Measurements from ENCODE around the gene CCSER1. TPM values are rescaled to one million over a fixed set of nuclear protein-coding genes. Genes with fewer than 3 reads are reported as not detected.

The CCSER1 gene
- total RNA-seq, 1 donor from 2014 or later, result 8.4 TPM

GRCh38 chr4:90995996-90996395 lies 868.8 kb downstream of the CCSER1 start:
- no peak overlapping the region for H3K27ac ChIP-seq
- no peaks in the 10 kb centered on the region for H3K27me3 ChIP-seq (ENCODE audit: low read depth)
- no peak overlapping the region for H3K4me3 ChIP-seq
- intact Hi-C loops (cut with DNase I), result no loop called here
- ATAC-seq (no peak), DNase-seq (no peak)
- TF ChIP-seq CTCF (IDR thresholded peaks at IDR 0.05), result no peak
- H3K9me3 ChIP-seq, result no peaks in the 10 kb centered on the region
- no peaks in the 10 kb centered on the region for H3K36me3 ChIP-seq
- no peaks in the 10 kb centered on the region for H3K4me1 ChIP-seq

- Histone ChIP-seq H3K4me3 (no peak overlapping the region), H3K27me3 (ENCODE audit: low read depth) (no peaks in the 10 kb centered on the region), H3K9me3 (no peaks in the 10 kb centered on the region), H3K36me3 (no peaks in the 10 kb centered on the region), H3K4me1 (no peaks in the 10 kb centered on the region), H3K27ac (no peak overlapping the region)
- intact Hi-C loops (cut with DNase I), result no loop called here
- DNase-seq (no peak), ATAC-seq (no peak)
- TF ChIP-seq CTCF (IDR thresholded peaks at IDR 0.05), result no peak
Observed at GRCh38 chr4:90996813-90997212, 869.6 kb downstream of the CCSER1 start.

GRCh38 chr4:91015861-91016260 lies 888.7 kb downstream of the CCSER1 start:
- no peak overlapping the region for H3K4me3 ChIP-seq
- ATAC-seq (no peak), DNase-seq (no peak)
- H3K27ac ChIP-seq, result no peak overlapping the region
- H3K27me3 ChIP-seq (ENCODE audit: low read depth), result no peaks in the 10 kb centered on the region
- no peak for TF ChIP-seq CTCF (IDR thresholded peaks at IDR 0.05)
- intact Hi-C loops (cut with DNase I), result no loop called here
- no peaks in the 10 kb centered on the region for H3K9me3 ChIP-seq
- H3K4me1 ChIP-seq, result no peaks in the 10 kb centered on the region
- H3K36me3 ChIP-seq, result no peaks in the 10 kb centered on the region

GRCh38 chr4:91019513-91019912 lies 892.3 kb downstream of the CCSER1 start:
- Histone ChIP-seq H3K9me3 (no peaks in the 10 kb centered on the region), H3K27ac (no peak overlapping the region), H3K27me3 (ENCODE audit: low read depth) (no peaks in the 10 kb centered on the region), H3K4me1 (no peaks in the 10 kb centered on the region), H3K4me3 (no peak overlapping the region), H3K36me3 (no peaks in the 10 kb centered on the region)
- intact Hi-C loops (cut with DNase I), result no loop called here
- no peak for TF ChIP-seq CTCF (IDR thresholded peaks at IDR 0.05)
- ATAC-seq (no peak), DNase-seq (no peak)

GRCh38 chr4:91025241-91026148 lies 898.3 kb downstream of the CCSER1 start:
- no peak for TF ChIP-seq CTCF (IDR thresholded peaks at IDR 0.05)
- Histone ChIP-seq H3K9me3 (no peaks in the 10 kb centered on the region), H3K27ac (no peak overlapping the region), H3K27me3 (ENCODE audit: low read depth) (no peaks in the 10 kb centered on the region), H3K4me1 (no peaks in the 10 kb centered on the region), H3K4me3 (no peak overlapping the region), H3K36me3 (no peaks in the 10 kb centered on the region)
- DNase-seq, result no peak
- no peak for ATAC-seq
- intact Hi-C loops (cut with DNase I), result no loop called here
